Prostate gland (tissue), 2 donors: ENCODE measurements around the gene EML4. TPM values are rescaled to one million over a fixed set of nuclear protein-coding genes. Genes with fewer than 3 reads are reported as not detected.

Experiments
- DNase-seq: peaks from one replicate; pipeline ENCODE4 v3.0.0-alpha.2; 2019; ENCODE audit warnings: low spot score
- H3K27ac ChIP-seq, 2 donors: fragments of 200-600 bp; sonication (generic); 2 replicates each; pipeline ENCODE4 v1.5.1; 2017 to 2019
- H3K27me3 ChIP-seq: fragments of 200-600 bp; sonication (generic); replicated peaks from 2 replicates; pipeline ENCODE4 v1.5.1; 2019; ENCODE audit not compliant: insufficient read depth
- H3K36me3 ChIP-seq, 2 donors: fragments of 200-600 bp; sonication (generic); 1 replicate in 1 of 2; 2 replicates in 1 of 2; pipeline versions ENCODE4 v1.5.1 to v1.8.1; 2017 to 2019
- H3K4me1 ChIP-seq: fragments of 200-600 bp; sonication (generic); replicated peaks from 2 replicates; pipeline ENCODE4 v1.5.1; 2019
- H3K4me3 ChIP-seq, 2 donors: fragments of 200-600 bp; sonication (generic); 2 replicates each; pipeline ENCODE4 v1.5.1; 2017 to 2019
- H3K9me3 ChIP-seq: fragments of 200-600 bp; sonication (generic); 2 replicates; pipeline ENCODE4 v1.5.1; 2017
- CTCF ChIP-seq, 4 experiments: fragments of 200-600 bp in 2 of 4; fragments of 450-650 bp in 2 of 4; sonication (generic) in 2 of 4; IDR thresholded peaks; 1 replicate in 3 of 4; 2 replicates in 1 of 4; pipeline ENCODE4 v1.5.1; 2016 to 2019; ENCODE audit warnings: antibody characterized with exemption in 4 of 4, mild to moderate bottlenecking in 2 of 4, moderate library complexity in 2 of 4
- POLR2A ChIP-seq: fragments of 450-650 bp; IDR thresholded peaks from one replicate; pipeline ENCODE4 v1.6.1; 2016; ENCODE audit warnings: antibody characterized with exemption, mild to moderate bottlenecking
- POLR2AphosphoS5 ChIP-seq: sonication (generic); formaldehyde crosslinking; IDR thresholded peaks from one replicate; pipeline ENCODE4 v1.6.1; 2017; ENCODE audit warnings: antibody characterized with exemption
- WGBS: methylation state at CpG from one replicate; pipeline ENCODE4 v1.1.5; 2018; 5-methylcytosine and 5-hydroxymethylcytosine counted together
- intact Hi-C: fragments of 100-400 bp; cut with DNase I; formaldehyde crosslinking; loops from one replicate; pipeline ENCODE4 v1.14.2; 2022
- total RNA-seq, 2 donors: library from RNA; depleted of rRNA; stranded (reverse); fragments of >200 nt; gene quantifications; one replicate each; pipeline ENCODE4 v1.1.0, GENCODE V29; 2016

Gene EML4
- total RNA-seq, 2 donors from 2014 or later: 26.3 to 38.2 TPM

DNA sequence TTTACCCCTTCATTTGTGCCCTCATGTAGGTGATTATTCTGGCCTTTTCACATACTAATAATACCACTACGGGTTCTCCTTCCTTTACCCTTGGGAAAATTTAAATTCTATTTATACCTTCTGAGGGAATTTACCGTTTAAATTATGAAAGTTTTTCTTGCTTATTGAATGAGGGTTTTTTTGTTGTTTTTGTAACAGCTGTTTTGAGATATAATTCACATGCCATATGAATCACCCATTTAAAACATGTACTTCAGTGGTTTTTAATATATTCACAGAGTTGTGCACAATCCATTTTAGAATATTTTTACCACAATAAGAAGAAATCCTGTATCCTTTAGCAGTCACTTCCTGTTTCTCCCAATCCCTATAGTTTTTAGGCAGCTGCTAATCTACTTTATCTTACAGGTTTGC lies 54.7 kb downstream of the EML4 start:
- Histone ChIP-seq H3K4me3 (no peak overlapping the region), H3K4me1 (no peaks in the 10 kb centered on the region), H3K36me3 (no peaks in the 10 kb centered on the region), H3K27ac (no peak overlapping the region), H3K27me3 (no peaks in the 10 kb centered on the region), H3K9me3 (no peaks in the 10 kb centered on the region)
- DNase-seq: no peak
- WGBS: 67% methylated on average over 2 of the region's 2 CpGs
- intact Hi-C loops: no loop called here
- TF ChIP-seq CTCF (IDR thresholded peaks at IDR 0.05) (no peak), POLR2A (no peak), POLR2AphosphoS5 (no peak)

GRCh38 chr2:42224422-42225067 lies 55.4 kb downstream of the EML4 start:
- Histone ChIP-seq H3K4me3 (no peak overlapping the region), H3K27me3 (no peaks in the 10 kb centered on the region), H3K36me3 (no peaks in the 10 kb centered on the region), H3K4me1 (no peaks in the 10 kb centered on the region), H3K9me3 (no peaks in the 10 kb centered on the region), H3K27ac (no peak overlapping the region)
- WGBS: 68% methylated on average over 4 of the region's 4 CpGs
- TF ChIP-seq POLR2AphosphoS5 (no peak), CTCF (IDR thresholded peaks at IDR 0.05) (no peak), POLR2A (no peak)
- intact Hi-C loops: no loop called here
- DNase-seq: no peak

DNA sequence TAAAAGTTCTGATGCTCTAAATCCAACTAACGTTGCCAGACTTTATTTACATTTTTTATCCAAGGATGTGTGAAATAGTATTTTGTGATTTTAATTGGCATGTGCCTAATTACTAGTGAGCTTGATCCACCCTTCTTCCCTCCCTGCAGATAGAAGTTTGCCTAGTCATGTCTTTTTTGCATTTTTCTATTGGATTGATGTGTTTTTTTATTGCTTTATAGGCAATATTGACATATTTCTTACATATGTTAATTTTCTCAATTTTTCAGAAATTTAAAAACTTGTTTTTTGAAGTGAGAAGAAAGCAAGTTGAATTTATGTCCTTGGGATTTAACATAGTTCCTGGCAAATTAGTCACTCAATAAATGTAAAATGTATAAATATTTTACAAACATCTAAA lies 56.4 kb downstream of the EML4 start:
- Histone ChIP-seq H3K36me3 (no peaks in the 10 kb centered on the region), H3K27me3 (no peaks in the 10 kb centered on the region), H3K9me3 (no peaks in the 10 kb centered on the region), H3K4me3 (no peak overlapping the region), H3K4me1 (no peaks in the 10 kb centered on the region), H3K27ac (no peak overlapping the region)
- WGBS: 100% methylated on average over 1 of the region's 1 CpG
- TF ChIP-seq POLR2AphosphoS5 (no peak), POLR2A (no peak), CTCF (IDR thresholded peaks at IDR 0.05) (no peak)
- no peak for DNase-seq
- intact Hi-C loops: no loop called here

DNA sequence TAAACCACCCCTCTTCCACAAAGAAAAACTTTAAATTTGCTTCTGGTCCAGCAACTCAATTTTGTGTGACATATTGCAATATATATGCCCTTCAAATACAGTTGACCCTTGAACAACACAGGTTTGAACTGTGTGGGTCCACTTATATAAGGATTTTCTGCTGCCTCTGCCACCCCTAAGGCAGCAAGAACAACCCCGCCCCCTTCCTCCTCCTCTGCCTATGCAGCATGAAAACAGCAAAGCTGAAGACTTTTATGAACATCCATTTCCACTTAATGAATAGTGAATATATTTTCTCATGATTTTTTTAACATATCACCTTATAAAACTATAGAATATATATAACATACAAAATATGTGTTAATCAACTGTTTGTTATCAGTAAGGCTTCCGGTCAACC lies 58.3 kb downstream of the EML4 start:
- H3K4me1 ChIP-seq: no peaks in the 10 kb centered on the region
- H3K36me3 ChIP-seq: no peaks in the 10 kb centered on the region
- no peak overlapping the region for H3K4me3 ChIP-seq
- H3K9me3 ChIP-seq: no peaks in the 10 kb centered on the region
- H3K27ac ChIP-seq: no peak overlapping the region
- DNase-seq: no peak
- intact Hi-C loops: no loop called here
- 98% methylated on average over 2 of the region's 2 CpGs for WGBS
- no peaks in the 10 kb centered on the region for H3K27me3 ChIP-seq
- TF ChIP-seq POLR2A: no peak
- no peak for TF ChIP-seq CTCF (IDR thresholded peaks at IDR 0.05)
- no peak for TF ChIP-seq POLR2AphosphoS5

DNA sequence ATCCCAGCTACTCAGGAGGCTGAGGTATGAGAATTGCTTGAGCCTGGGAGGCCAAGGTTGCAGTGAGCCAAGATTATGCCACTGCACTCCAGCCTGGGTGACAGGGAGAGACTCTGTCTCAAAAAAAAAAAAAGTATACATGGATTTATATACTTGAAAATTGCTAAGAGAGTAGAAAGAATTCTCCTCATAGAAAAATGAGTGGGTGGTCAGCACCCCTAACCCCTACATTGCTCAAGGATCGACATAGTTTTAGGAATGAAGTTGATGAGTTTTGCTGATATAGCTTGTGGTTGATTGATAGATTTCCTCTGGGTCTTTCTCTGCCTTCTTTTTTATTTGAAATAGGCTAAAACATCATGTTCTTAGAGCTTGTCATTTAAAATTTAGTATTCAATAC lies 58.9 kb downstream of the EML4 start:
- Histone ChIP-seq H3K27me3 (no peaks in the 10 kb centered on the region), H3K4me1 (no peaks in the 10 kb centered on the region), H3K36me3 (no peaks in the 10 kb centered on the region), H3K9me3 (no peaks in the 10 kb centered on the region), H3K27ac (no peak overlapping the region), H3K4me3 (no peak overlapping the region)
- TF ChIP-seq POLR2AphosphoS5: no peak
- TF ChIP-seq CTCF (IDR thresholded peaks at IDR 0.05): no peak
- TF ChIP-seq POLR2A: no peak
- intact Hi-C loops: no loop called here
- WGBS: 93% methylated on average over 1 of the region's 1 CpG
- no peak for DNase-seq
